ENCODE data around the gene TMEM114. TPM values are rescaled to one million over a fixed set of nuclear protein-coding genes. Genes with fewer than 3 reads are reported as not detected.

The TMEM114 gene
- total and polyA plus RNA-seq, 11 donors = not detected

- Histone ChIP-seq H3K27me3 (peaks cover 17 to 45% (median 29%) of the 10 kb centered on the region in 9 donors), H3K36me3 (no peaks in the 10 kb centered on the region), H3K9me3 (no peaks in the 10 kb centered on the region), H3K4me1 (peaks cover 0 to 17% (median 1%) of the 10 kb centered on the region in 12 donors), H3K4me3 (no peak overlapping the region), H3K27ac (no peak overlapping the region)
- DNase-seq (no peak), ATAC-seq (no peak)
- 73 to 84% (median 76%) methylated on average over 3 of the region's 3 CpGs for WGBS, 4 donors
- intact Hi-C loops (cut with DNase I) = no loop called here
- no peak for TF ChIP-seq POLR2A (IDR thresholded peaks at IDR 0.05)
Measured at GRCh38 chr16:8585857-8586256, 4.5 kb downstream of the TMEM114 start.

- Histone ChIP-seq H3K4me3 (no peak overlapping the region), H3K36me3 (no peaks in the 10 kb centered on the region), H3K9me3 (no peaks in the 10 kb centered on the region), H3K4me1 (peaks cover 0 to 12% (median under 1%) of the 10 kb centered on the region in 12 donors), H3K27me3 (peaks cover 11 to 37% (median 23%) of the 10 kb centered on the region in 9 donors), H3K27ac (no peak overlapping the region)
- no peak for ATAC-seq
- intact Hi-C loops (cut with DNase I) = no loop called here
- TF ChIP-seq CTCF (IDR thresholded peaks at IDR 0.05) (no peak), POLR2A (IDR thresholded peaks at IDR 0.05) (no peak)
- DNase-seq = no peak
- WGBS, 4 donors = 57 to 91% (median 85%) methylated on average over 2 of the region's 2 CpGs
Measured at GRCh38 chr16:8585041-8585440, 5.3 kb downstream of the TMEM114 start.

GRCh38 chr16:8583732-8584131 is 6.6 kb downstream of the TMEM114 start:
- intact Hi-C loops (cut with DNase I) = no loop called here
- no peak for ATAC-seq
- Histone ChIP-seq H3K27me3 (peaks cover 0 to 24% (median 10%) of the 10 kb centered on the region in 9 donors), H3K4me1 (no peaks in the 10 kb centered on the region), H3K4me3 (no peak overlapping the region), H3K9me3 (no peaks in the 10 kb centered on the region), H3K27ac (no peak overlapping the region), H3K36me3 (no peaks in the 10 kb centered on the region)
- no peak for DNase-seq
- 65 to 71% (median 67%) methylated on average over 4 of the region's 4 CpGs for WGBS, 4 donors
- TF ChIP-seq CTCF (IDR thresholded peaks at IDR 0.05) = no peak
- no peak for TF ChIP-seq POLR2A (IDR thresholded peaks at IDR 0.05)

GRCh38 chr16:8583199-8583598 is 7.1 kb downstream of the TMEM114 start:
- intact Hi-C loops (cut with DNase I) = no loop called here
- 76 to 88% (median 85%) methylated on average over 3 of the region's 3 CpGs for WGBS, 4 donors

GRCh38 chr16:8581831-8582580 is 8.3 kb downstream of the TMEM114 start:
- no peak for TF ChIP-seq POLR2A (IDR thresholded peaks at IDR 0.05)
- TF ChIP-seq CTCF (IDR thresholded peaks at IDR 0.05) = no peak
- WGBS, 4 donors = 30 to 45% (median 38%) methylated on average over 6 of the region's 6 CpGs
- H3K4me3 ChIP-seq = no peak overlapping the region
- DNase-seq = peak in 1 of 5 donors; percentile 50
- H3K27me3 ChIP-seq = peaks cover 0 to 12% (median under 1%) of the 10 kb centered on the region in 9 donors
- no peaks in the 10 kb centered on the region for H3K4me1 ChIP-seq
- intact Hi-C loops (cut with DNase I) = no loop called here
- H3K36me3 ChIP-seq = no peaks in the 10 kb centered on the region
- no peaks in the 10 kb centered on the region for H3K9me3 ChIP-seq
- peak overlapping the region in 1 of 12 donors; percentile 21 for H3K27ac ChIP-seq
- peak; percentile 41 to 81 (median 74) for ATAC-seq

More at GRCh38 chr16:8583199-8583598, 7.1 kb downstream of the TMEM114 start:
- ATAC-seq = no peak
- no peak overlapping the region for H3K4me3 ChIP-seq
- TF ChIP-seq POLR2A (IDR thresholded peaks at IDR 0.05) = no peak
- no peaks in the 10 kb centered on the region for H3K4me1 ChIP-seq
- H3K27ac ChIP-seq = no peak overlapping the region
- no peak for DNase-seq
- peaks cover 0 to 19% (median 5%) of the 10 kb centered on the region in 9 donors for H3K27me3 ChIP-seq
- no peaks in the 10 kb centered on the region for H3K36me3 ChIP-seq
- H3K9me3 ChIP-seq = no peaks in the 10 kb centered on the region
